NCI-H1694 (cell line): ENCODE results near the gene RAD54L2.
"Not testable (repeated sequence)": the region's sequence is repeated elsewhere in the genome, so short reads cannot be mapped to it uniquely, and the experiment has no call there.

Experiments
- DNase-seq: peaks from one replicate; lab custom pipeline; 2025; lab: John Stamatoyannopoulos, UW

Gene RAD54L2

GRCh38 chr3:51539291-51539941, 897 bp downstream of the RAD54L2 start:
- DNase-seq = no peak

GRCh38 chr3:51542596-51542995, 4.1 kb downstream of the RAD54L2 start:
- DNase-seq = not testable (repeated sequence)

DNA sequence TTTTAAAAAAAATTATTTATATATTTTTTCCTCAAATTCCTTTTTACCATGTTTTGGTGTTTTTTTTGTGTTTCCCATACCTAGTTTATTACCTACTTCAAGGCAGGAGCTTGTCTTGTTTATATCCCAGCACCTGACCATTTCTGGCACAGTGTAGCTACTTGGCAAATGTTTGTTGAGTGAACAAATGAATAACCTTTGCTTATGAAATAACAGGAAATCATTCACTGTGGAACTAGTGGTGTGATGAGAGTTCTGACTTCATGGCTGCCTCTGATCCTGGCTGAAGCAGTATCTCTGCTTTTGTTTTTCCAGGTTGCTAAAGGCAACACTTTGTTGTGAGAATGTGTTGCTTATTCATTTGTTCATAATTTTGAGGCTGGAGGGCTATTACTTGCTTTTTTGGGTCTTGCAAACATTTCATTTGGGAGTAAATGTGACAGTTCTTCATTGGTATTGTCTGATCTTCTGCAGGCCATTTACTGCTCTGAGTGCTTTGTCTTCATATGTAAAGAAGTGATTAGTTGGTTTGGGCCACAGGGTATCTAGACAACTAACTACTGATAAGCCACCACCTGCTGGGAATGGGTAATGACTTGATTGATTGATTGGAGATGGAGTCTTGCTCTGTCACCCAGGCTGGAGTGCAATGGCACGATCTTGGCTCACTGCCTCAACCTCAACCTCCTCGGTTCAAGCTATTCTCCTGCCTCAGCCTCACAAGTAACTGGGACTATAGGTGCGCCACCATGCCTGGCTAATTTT, 5.7 kb downstream of the RAD54L2 start:
- no peak for DNase-seq

DNA sequence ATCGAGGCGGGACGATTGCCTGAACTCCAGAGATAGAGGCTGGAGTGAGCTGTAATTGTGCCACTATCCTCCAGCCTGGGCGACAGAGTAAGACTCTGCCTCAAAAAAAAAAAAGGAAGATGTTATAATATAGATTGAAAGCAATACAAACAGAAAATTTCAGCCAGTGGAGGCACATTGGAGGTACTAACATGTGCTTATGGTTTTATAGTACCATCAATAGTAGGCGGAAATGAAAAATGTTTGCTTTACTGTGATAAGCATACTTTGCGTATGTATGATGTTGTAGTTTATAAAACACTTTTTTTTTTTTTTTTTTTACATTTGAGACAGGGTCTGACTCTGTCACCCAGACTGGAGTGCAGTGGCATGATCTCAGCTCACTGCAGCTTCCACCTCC, 8.8 kb downstream of the RAD54L2 start:
- no peak for DNase-seq

GRCh38 chr3:51549311-51549710, 10.8 kb downstream of the RAD54L2 start:
- DNase-seq = no peak

GRCh38 chr3:51550080-51550819, 11.7 kb downstream of the RAD54L2 start:
- DNase-seq = no peak

DNA sequence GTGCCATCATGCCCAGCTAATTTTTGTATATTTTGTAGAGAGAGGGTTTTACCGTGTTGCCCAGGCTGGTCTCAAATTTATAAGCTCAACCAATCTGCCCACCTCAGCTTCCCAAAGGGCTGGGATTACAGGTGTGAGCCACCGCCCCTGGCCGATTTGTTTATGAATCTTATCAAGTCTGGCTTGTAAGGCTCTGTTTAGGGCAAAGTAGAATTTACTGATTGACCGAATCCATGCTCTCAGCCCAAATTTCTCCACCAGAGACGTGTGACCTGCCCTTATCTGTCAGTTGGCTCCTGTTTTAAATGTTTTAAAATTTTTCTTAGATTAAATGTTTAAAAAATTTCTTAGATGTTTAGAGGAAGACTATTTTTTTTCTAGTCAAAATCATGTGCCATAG, 19.5 kb downstream of the RAD54L2 start:
- no peak for DNase-seq

- DNase-seq = peak; percentile 28
Measured at GRCh38 chr3:51559411-51559888, 20.9 kb downstream of the RAD54L2 start.

DNA sequence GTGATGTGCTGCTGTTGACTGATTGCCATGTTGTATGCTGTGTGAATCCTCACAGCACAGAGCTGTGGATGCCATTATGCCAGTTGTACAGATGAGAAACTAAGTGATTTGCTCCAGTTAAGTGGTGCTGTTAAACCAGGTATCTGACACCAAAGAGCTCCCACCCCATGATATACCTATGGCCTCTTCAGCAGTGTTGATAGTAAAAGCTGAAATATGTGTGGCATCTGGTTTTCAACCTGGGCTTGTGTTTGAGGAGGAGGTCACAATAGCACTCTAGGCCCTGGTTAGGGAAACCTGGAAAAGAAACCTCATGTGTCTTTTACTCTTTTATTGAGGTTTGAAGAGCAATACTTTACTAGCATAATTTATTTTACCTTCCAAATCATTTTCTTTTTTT, 21.4 kb downstream of the RAD54L2 start:
- no peak for DNase-seq

GRCh38 chr3:51562403-51562802, 23.9 kb downstream of the RAD54L2 start:
- not testable (repeated sequence) for DNase-seq

DNA sequence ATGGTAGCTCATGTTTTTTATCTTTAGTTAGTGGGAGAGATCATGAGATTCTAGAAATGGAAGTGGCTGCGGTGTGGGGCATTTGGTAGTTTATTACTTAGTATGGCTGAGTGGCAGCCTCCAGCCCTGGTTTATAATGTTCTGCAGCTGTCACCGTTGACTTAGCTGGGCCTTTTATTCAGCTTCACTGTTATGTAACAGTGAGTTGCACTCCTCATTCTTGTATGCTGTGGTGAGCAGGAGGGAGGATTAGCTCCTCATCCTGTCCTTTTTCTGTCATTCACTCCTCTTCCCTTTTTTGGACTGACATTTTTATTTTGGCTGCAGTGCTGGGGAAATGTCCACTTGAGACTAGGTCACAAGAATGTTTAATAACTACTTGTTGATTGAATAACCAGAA, 29.5 kb downstream of the RAD54L2 start:
- DNase-seq = no peak

DNA sequence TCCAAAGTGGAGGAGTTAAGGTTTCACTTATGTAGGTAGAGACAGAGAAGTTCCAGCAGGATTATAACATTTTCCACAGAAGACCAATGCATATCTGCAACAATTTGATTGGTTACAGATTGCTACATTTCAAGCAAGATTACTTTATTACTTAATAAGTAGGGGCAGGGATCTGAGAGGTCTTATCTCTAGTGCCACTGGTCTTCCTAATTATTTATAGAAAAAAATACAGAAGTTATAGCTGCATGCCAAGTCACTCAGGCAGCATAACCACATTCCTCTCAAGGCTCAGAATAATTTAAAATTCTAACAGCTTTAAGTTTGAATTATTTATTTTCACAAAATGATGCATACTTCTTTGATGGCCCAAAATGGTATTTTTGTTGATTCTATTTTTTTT, 30.5 kb downstream of the RAD54L2 start:
- no peak for DNase-seq

GRCh38 chr3:51578238-51578637, 39.7 kb downstream of the RAD54L2 start:
- DNase-seq = no peak

GRCh38 chr3:51580418-51580817, 41.9 kb downstream of the RAD54L2 start:
- DNase-seq = no peak

GRCh38 chr3:51581524-51581923, 43.0 kb downstream of the RAD54L2 start:
- no peak for DNase-seq

DNA sequence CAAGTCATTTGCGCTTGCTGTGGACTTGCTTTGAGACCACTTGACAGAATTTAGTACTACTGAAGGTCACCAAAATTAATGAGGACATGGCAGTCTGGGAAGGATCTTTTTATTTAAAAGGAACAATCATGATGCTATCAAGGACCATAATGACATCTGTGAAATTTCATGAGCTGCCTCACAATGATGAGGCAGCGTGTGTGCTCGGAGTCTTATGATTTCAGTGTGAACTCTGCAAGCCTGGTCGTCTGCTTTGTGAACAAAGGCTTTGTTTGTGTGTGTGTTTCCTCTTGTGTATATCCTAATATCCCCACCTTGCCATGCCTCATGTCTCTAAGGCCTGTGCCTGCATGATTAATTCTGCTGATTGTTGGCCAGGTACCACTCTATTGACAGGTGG, 46.7 kb downstream of the RAD54L2 start:
- no peak for DNase-seq

- no peak for DNase-seq
Measured at GRCh38 chr3:51585871-51586270, 47.4 kb downstream of the RAD54L2 start.
